CD4-positive, alpha-beta T cell (primary cell): ENCODE measurements around the gene HIPK1. TPM values are rescaled to one million over a fixed set of nuclear protein-coding genes. Genes with fewer than 3 reads are reported as not detected.

Source experiments
- ATAC-seq: fragments of 200-7000 bp; cut with Tn5 transposase; one replicate; pipeline ENCODE4 v1.10.0; 2022; ENCODE audit warnings: mild to moderate bottlenecking; ENCODE audit not compliant: poor library complexity
- CTCF ChIA-PET: fragments of 350-600 bp; sonication (Branson Sonifier 250); formaldehyde crosslinking; loops from one replicate; lab custom pipeline; 2021; ENCODE audit warnings: antibody characterized with exemption, inconsistent platforms; lab: Charles Lee
- POLR2A ChIA-PET: fragments of 350-600 bp; sonication (Branson Sonifier 250); formaldehyde crosslinking; loops from one replicate; lab custom pipeline; 2021; ENCODE audit warnings: antibody characterized with exemption, inconsistent platforms; lab: Charles Lee
- DNase-seq, 14 experiments: peaks; one replicate each; pipeline ENCODE4 v3.0.0-alpha.2; 2013 to 2020; ENCODE audit warnings: mixed read lengths in 2 of 14
- H3K27ac ChIP-seq, 2 donors: one replicate each; pipeline versions ENCODE4 v1.5.1 to v1.7.0; 2013; ENCODE audit warnings: low read length in 2 of 2, low read depth in 1 of 2, mild to moderate bottlenecking in 1 of 2
- H3K27me3 ChIP-seq, 2 experiments: 1 replicate in 1 of 2; 2 replicates in 1 of 2; pipeline versions ENCODE4 v1.6.1 to v1.7.0; 2013; ENCODE audit warnings: low read length in 2 of 2, control low read depth in 1 of 2, mild to moderate bottlenecking in 1 of 2, moderate library complexity in 1 of 2; ENCODE audit not compliant: insufficient read depth in 2 of 2, control insufficient read depth in 1 of 2
- H3K36me3 ChIP-seq: one replicate; pipeline ENCODE4 v1.6.1; 2013; ENCODE audit warnings: low read length, control low read depth; ENCODE audit not compliant: insufficient read depth
- H3K4me1 ChIP-seq: one replicate; pipeline ENCODE4 v1.6.1; 2013; ENCODE audit warnings: low read length, control low read depth; ENCODE audit not compliant: insufficient read depth
- H3K4me3 ChIP-seq: one replicate; pipeline ENCODE4 v1.5.1; 2013; ENCODE audit warnings: mild to moderate bottlenecking, low read length, moderate library complexity
- H3K9me3 ChIP-seq, 2 experiments: 1 replicate in 1 of 2; 2 replicates in 1 of 2; pipeline versions ENCODE4 v1.6.1 to v1.7.0; 2013; ENCODE audit warnings: low read length in 2 of 2, mild to moderate bottlenecking in 2 of 2, control low read depth in 1 of 2, moderate library complexity in 1 of 2; ENCODE audit not compliant: control insufficient read depth in 1 of 2, insufficient read depth in 1 of 2
- H3K27ac Mint-ChIP-seq: one replicate; pipeline ENCODE4 v1.8.0; 2020; ENCODE audit warnings: mixed read lengths
- H3K27me3 Mint-ChIP-seq: one replicate; pipeline ENCODE4 v1.8.0; 2021; ENCODE audit warnings: mixed read lengths
- H3K36me3 Mint-ChIP-seq: one replicate; pipeline ENCODE4 v1.8.0; 2021; ENCODE audit warnings: low read depth, mixed read lengths
- H3K4me1 Mint-ChIP-seq: one replicate; pipeline ENCODE4 v1.8.0; 2021; ENCODE audit warnings: low read depth, mixed read lengths
- H3K4me3 Mint-ChIP-seq: one replicate; pipeline ENCODE4 v1.8.0; 2020; ENCODE audit warnings: mild to moderate bottlenecking, mixed read lengths
- H3K9me3 Mint-ChIP-seq: one replicate; pipeline ENCODE4 v1.8.0; 2020; ENCODE audit warnings: mixed read lengths
- CTCF ChIP-seq: fragments of 200-600 bp; IDR thresholded peaks from one replicate; pipeline ENCODE4 v1.8.0; 2022; ENCODE audit warnings: antibody characterized with exemption, mild to moderate bottlenecking
- intact Hi-C, 2 experiments: fragments of 100-400 bp; cut with DNase I in 1 of 2; cut with micrococcal nuclease in 1 of 2; formaldehyde crosslinking; loops; one replicate each; pipeline versions ENCODE4 v1.15.1 to v1.9.0; 2023 to 2025; cut with DNase I, micrococcal nuclease
- total RNA-seq, 174 experiments: library from RNA in 2 of 174; stranded (reverse) in 2 of 174; gene quantifications; one replicate each; pipeline ENCODE4 v1.2.3 and lab custom pipeline; 2021 to 2026

Gene HIPK1
- total RNA-seq, 2 experiments from 2014 or later = 245 to 251 TPM

GRCh38 chr1:113958691-113959090, 29.6 kb downstream of the HIPK1 start:
- ChIA-PET CTCF (no interaction called here), POLR2A (interaction anchor here (1.5 kb wide), 1 partner anchor 27 kb away, joined by 4 read pairs; no protein-coding TSS in a partner anchor)
- H3K27ac ChIP-seq = no peak overlapping the region
- DNase-seq (no peak), ATAC-seq (no peak)
- H3K27me3 Mint-ChIP-seq = no peaks in the 10 kb centered on the region
- peaks cover 90% of the 10 kb centered on the region for H3K36me3 ChIP-seq
- no peak overlapping the region for H3K4me3 ChIP-seq
- no peaks in the 10 kb centered on the region for H3K9me3 Mint-ChIP-seq
- no peaks in the 10 kb centered on the region for H3K9me3 ChIP-seq
- peaks cover 4% of the 10 kb centered on the region for H3K4me1 ChIP-seq
- TF ChIP-seq CTCF = no peak
- no peak overlapping the region for H3K4me3 Mint-ChIP-seq
- H3K36me3 Mint-ChIP-seq = peaks cover 94% of the 10 kb centered on the region
- peaks cover 46% of the 10 kb centered on the region for H3K4me1 Mint-ChIP-seq
- peak overlapping the region; percentile 25 for H3K27ac Mint-ChIP-seq
- intact Hi-C loops = loop anchor here in 1 of 2 experiments (1.0 to 10.0 kb wide), 2 partner anchors 10 to 564 kb away; partner anchors contain the start of gene MAGI3
- no peaks in the 10 kb centered on the region for H3K27me3 ChIP-seq

DNA sequence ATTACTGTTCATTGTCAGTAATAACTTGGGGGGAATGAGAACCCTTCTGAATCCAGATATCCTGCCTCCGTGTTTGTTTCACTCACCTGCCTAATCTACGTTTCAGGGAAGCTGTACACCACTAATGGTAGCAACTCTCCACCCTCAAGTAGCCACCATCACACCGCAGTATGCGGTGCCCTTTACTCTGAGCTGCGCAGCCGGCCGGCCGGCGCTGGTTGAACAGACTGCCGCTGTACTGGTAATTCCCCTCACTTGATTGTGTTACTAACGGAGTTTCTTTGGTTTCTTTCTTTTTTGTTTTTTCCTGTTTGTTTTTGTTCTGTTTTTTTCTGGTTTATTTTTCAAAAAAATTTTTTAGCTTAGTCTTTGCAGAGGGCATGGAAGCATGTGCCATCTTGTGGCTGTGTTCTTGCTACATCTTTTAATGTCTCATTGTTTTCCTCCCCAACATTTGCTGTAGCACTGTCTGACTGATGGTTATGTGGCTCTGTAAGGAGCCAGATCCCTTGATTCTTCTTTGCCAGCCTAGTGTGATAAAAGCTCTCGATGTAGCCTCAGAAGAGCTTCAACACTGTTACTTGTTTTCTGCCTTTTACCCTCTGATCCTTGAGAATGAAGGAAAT, 34.3 kb downstream of the HIPK1 start:
- ATAC-seq (peak; percentile 56), DNase-seq (peak in 2 of 14 experiments; percentile 36 to 39)
- Histone ChIP-seq H3K4me1 (no peaks in the 10 kb centered on the region), H3K36me3 (peaks cover 93% of the 10 kb centered on the region), H3K27ac (no peak overlapping the region), H3K9me3 (no peaks in the 10 kb centered on the region), H3K27me3 (no peaks in the 10 kb centered on the region), H3K4me3 (no peak overlapping the region)
- intact Hi-C loops = loop anchor here in 1 of 2 experiments (5.0 kb wide), 2 partner anchors 36 to 126 kb away; partner anchors contain the start of gene HIPK1
- ChIA-PET POLR2A (interaction anchor here (1.1 to 3.1 kb wide), 6 partner anchors 16 to 128 kb away, joined by 4 to 31 read pairs (median 8); partner anchors contain the start of genes AP4B1 and HIPK1), CTCF (interaction anchor here (0.5 to 2.6 kb wide), 5 partner anchors 29 to 543 kb away, joined by 3 to 22 read pairs (median 4); partner anchors contain the start of genes AP4B1, HIPK1 and RSBN1)
- TF ChIP-seq CTCF = no peak
- H3K36me3 Mint-ChIP-seq = peaks cover 97% of the 10 kb centered on the region
- H3K4me1 Mint-ChIP-seq = peaks cover 26% of the 10 kb centered on the region
- peak overlapping the region; percentile 65 for H3K27ac Mint-ChIP-seq
- H3K9me3 Mint-ChIP-seq = no peaks in the 10 kb centered on the region
- H3K27me3 Mint-ChIP-seq = no peaks in the 10 kb centered on the region
- no peak overlapping the region for H3K4me3 Mint-ChIP-seq

GRCh38 chr1:113965703-113966412, 36.7 kb downstream of the HIPK1 start:
- no peaks in the 10 kb centered on the region for H3K9me3 ChIP-seq
- CTCF ChIA-PET = interaction anchor here (1.5 kb wide), 1 partner anchor 19 kb away, joined by 3 read pairs; no protein-coding TSS in a partner anchor
- H3K4me3 Mint-ChIP-seq = no peak overlapping the region
- no peak for DNase-seq
- H3K36me3 Mint-ChIP-seq = peaks cover 97% of the 10 kb centered on the region
- H3K27me3 ChIP-seq = no peaks in the 10 kb centered on the region
- H3K36me3 ChIP-seq = peaks cover 93% of the 10 kb centered on the region
- no peaks in the 10 kb centered on the region for H3K9me3 Mint-ChIP-seq
- POLR2A ChIA-PET = no interaction called here
- no peak for ATAC-seq
- H3K4me3 ChIP-seq = no peak overlapping the region
- TF ChIP-seq CTCF = no peak
- no peaks in the 10 kb centered on the region for H3K4me1 ChIP-seq
- H3K27ac ChIP-seq = no peak overlapping the region
- intact Hi-C loops = no loop called here
- H3K27me3 Mint-ChIP-seq = no peaks in the 10 kb centered on the region
- H3K4me1 Mint-ChIP-seq = peaks cover 22% of the 10 kb centered on the region
- no peak overlapping the region for H3K27ac Mint-ChIP-seq
